Measurements from ENCODE around the gene DYRK1A. TPM values are rescaled to one million over a fixed set of nuclear protein-coding genes. Genes with fewer than 3 reads are reported as not detected.

The DYRK1A gene
- total and polyA plus RNA-seq, 2 of the 13 experiments (the other 11 are each of a cell fraction or from before 2014, with no cell fraction given), result 24.6 to 34.2 TPM

DNA sequence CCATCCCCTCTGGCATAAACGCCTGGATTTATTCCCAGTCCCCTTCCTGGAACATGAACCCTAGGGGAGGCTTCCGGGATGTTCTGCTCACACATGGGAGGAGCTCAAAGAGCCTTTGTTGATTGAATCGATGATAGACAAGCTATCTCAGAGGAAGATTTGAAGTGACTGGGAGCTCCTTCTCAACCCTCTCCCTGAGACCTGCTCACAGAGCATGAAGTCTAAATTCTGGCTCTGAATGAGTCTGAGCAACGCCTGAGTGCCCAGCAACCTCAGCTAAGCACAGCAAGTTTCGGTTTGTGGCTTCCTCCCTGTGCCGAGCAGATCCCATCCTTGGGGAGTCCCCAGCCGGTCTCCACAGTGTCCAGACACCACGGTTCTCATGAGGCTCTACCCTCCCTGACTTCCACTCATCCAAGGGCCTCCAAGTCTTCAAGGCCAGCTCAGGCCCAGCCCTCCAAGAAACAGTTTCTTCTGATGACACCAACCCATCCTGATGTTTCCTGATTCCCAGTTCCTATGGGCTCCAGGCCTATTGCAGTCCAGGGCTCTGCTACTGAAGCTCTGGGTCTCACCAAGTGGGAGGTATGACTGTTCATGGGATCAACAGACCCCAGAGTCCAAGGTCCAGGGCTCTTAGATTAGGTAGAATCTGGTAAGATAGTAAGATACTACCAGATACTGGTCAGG is 190.8 kb downstream of the DYRK1A start:
- peak overlapping the region; percentile 63 for H3K4me2 ChIP-seq (ENCODE audit: low read depth, low read length)
- TF ChIP-seq TRIM24 (CRISPR knock-in tag; IDR thresholded peaks at IDR 0.05), result no peak
- no peak for TF ChIP-seq ZNF496 (CRISPR knock-in tag; IDR thresholded peaks at IDR 0.05; ENCODE audit: insufficient replicate concordance)
- peak; percentile 27; the same call in 1 of the 2 replicates for TF ChIP-seq SAP130 (CRISPR knock-in tag; IDR thresholded peaks at IDR 0.05; ENCODE audit: low read depth)
- TF ChIP-seq ZFX (CRISPR knock-in tag; IDR thresholded peaks at IDR 0.05; ENCODE audit: low read depth), result peak; percentile 16; the same call in 1 of the 2 replicates
- TF ChIP-seq, protein P1, sequence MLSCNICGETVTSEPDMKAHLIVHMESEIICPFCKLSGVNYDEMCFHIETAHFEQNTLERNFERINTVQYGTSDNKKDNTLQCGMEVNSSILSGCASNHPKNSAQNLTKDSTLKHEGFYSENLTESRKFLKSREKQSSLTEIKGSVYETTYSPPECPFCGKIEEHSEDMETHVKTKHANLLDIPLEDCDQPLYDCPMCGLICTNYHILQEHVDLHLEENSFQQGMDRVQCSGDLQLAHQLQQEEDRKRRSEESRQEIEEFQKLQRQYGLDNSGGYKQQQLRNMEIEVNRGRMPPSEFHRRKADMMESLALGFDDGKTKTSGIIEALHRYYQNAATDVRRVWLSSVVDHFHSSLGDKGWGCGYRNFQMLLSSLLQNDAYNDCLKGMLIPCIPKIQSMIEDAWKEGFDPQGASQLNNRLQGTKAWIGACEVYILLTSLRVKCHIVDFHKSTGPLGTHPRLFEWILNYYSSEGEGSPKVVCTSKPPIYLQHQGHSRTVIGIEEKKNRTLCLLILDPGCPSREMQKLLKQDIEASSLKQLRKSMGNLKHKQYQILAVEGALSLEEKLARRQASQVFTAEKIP (CRISPR knock-in tag; IDR thresholded peaks at IDR 0.05; ENCODE audit: borderline replicate concordance), result no peak
- TF ChIP-seq ELF3 (CRISPR knock-in tag; IDR thresholded peaks at IDR 0.05), result peak; percentile 63
- TF ChIP-seq ZC3H4 (CRISPR knock-in tag; IDR thresholded peaks at IDR 0.05; ENCODE audit: borderline replicate concordance), result no peak
- TF ChIP-seq, protein P2, sequence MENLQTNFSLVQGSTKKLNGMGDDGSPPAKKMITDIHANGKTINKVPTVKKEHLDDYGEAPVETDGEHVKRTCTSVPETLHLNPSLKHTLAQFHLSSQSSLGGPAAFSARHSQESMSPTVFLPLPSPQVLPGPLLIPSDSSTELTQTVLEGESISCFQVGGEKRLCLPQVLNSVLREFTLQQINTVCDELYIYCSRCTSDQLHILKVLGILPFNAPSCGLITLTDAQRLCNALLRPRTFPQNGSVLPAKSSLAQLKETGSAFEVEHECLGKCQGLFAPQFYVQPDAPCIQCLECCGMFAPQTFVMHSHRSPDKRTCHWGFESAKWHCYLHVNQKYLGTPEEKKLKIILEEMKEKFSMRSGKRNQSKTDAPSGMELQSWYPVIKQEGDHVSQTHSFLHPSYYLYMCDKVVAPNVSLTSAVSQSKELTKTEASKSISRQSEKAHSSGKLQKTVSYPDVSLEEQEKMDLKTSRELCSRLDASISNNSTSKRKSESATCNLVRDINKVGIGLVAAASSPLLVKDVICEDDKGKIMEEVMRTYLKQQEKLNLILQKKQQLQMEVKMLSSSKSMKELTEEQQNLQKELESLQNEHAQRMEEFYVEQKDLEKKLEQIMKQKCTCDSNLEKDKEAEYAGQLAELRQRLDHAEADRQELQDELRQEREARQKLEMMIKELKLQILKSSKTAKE (CRISPR knock-in tag; IDR thresholded peaks at IDR 0.05; ENCODE audit: borderline replicate concordance), result no peak
- peak; percentile 74 for TF ChIP-seq ELF1 (CRISPR knock-in tag; IDR thresholded peaks at IDR 0.05)
- TF ChIP-seq ERF (CRISPR knock-in tag; IDR thresholded peaks at IDR 0.05), result peak; percentile 25; the same call in 1 of the 2 replicates
- POLR2A ChIA-PET, result interaction anchor here (1.0 to 1.4 kb wide), 3 partner anchors 8 to 24 kb away, joined by 3 to 8 read pairs (median 3); no protein-coding TSS in a partner anchor

More for the DNA sequence above, 190.8 kb downstream of the DYRK1A start:
- in situ Hi-C loops (cut with HindIII; ENCODE audit: extremely low pct_ligation_motif_present, low pct_unique_long_range_greater_than_20kb), result no loop called here
- no peaks in the 10 kb centered on the region for H4K20me1 ChIP-seq (ENCODE audit: insufficient read depth, low read length)
- H3K79me2 ChIP-seq (ENCODE audit: insufficient read depth, low read length), result no peaks in the 10 kb centered on the region
- WGBS (ENCODE audit: low lambda C conversion rate), result 0% methylated on average over 4 of the region's 8 CpGs
- CTCF ChIA-PET (ENCODE audit: low intra/inter-chr PET ratio, low total read pairs), result no interaction called here
- peaks cover 0 to 3% of the 10 kb centered on the region in 2 experiments; a peak in 3 of 5 replicates for H3K27me3 ChIP-seq (ENCODE audit: control insufficient read depth in 1 of 2, insufficient read depth in 2 of 2, low read length in 2 of 2)
- H3K27ac ChIP-seq (ENCODE audit: extremely low read length, insufficient read depth, low read length), result no peak overlapping the region
- H3K9me3 ChIP-seq (ENCODE audit: low read length), result no peaks in the 10 kb centered on the region
- peak overlapping the region; percentile 17 to 65 (median 34); a peak in 5 of 6 replicates for H3K4me3 ChIP-seq (replicated peaks in 1 of 3; ENCODE audit: insufficient read depth in 1 of 3, low read depth in 2 of 3, low read length in 3 of 3)
- ATAC-seq (peak; percentile 65), FAIRE-seq (peak; percentile 21), DNase-seq (ENCODE audit: low spot score) (peak; percentile 28)
- no TSS peak for BruUV-seq (replicated peaks)
- peak overlapping the region; percentile 35; the same call in 1 of the 2 replicates for H3K9ac ChIP-seq (ENCODE audit: insufficient read depth, low read depth, low read length)
- peak overlapping the region; percentile 82 for H2AFZ ChIP-seq (ENCODE audit: low read length)
- no peaks in the 10 kb centered on the region for H3K36me3 ChIP-seq (replicated peaks in 1 of 2; ENCODE audit: control insufficient read depth in 1 of 2, insufficient read depth in 2 of 2, low read length in 2 of 2)
- H3K4me1 ChIP-seq (ENCODE audit: insufficient read depth, low read length), result peaks cover 27% of the 10 kb centered on the region
- intact Hi-C loops (cut with micrococcal nuclease; ENCODE audit: unreplicated experiment), result no loop called here
